Right lung (tissue), 5 donors: ENCODE measurements around the gene TRIOBP. TPM values are rescaled to one million over a fixed set of nuclear protein-coding genes. Genes with fewer than 3 reads are reported as not detected.
A peak's percentile ranks its signal among the peaks of the same experiment; 100 is the strongest.

Source experiments
- DNase-seq, 2 donors: peaks; one replicate each; pipeline ENCODE4 v3.0.0-alpha.2; 2013
- polyA plus RNA-seq, 5 donors: library from polyadenylated mRNA; unstranded; fragments of 120-200 nt; gene quantifications; one replicate each; pipeline versions ENCODE4 v1.2.1 to v1.2.3, GENCODE V29; 2013; ENCODE audit warnings: inconsistent platforms in 1 of 5, low replicate concordance in 1 of 5; ENCODE audit not compliant: insufficient read length in 5 of 5, insufficient read depth in 1 of 5

TRIOBP gene
- polyA plus RNA-seq, 5 donors, result 51.7 to 86.8 (median 63.2) TPM

DNA sequence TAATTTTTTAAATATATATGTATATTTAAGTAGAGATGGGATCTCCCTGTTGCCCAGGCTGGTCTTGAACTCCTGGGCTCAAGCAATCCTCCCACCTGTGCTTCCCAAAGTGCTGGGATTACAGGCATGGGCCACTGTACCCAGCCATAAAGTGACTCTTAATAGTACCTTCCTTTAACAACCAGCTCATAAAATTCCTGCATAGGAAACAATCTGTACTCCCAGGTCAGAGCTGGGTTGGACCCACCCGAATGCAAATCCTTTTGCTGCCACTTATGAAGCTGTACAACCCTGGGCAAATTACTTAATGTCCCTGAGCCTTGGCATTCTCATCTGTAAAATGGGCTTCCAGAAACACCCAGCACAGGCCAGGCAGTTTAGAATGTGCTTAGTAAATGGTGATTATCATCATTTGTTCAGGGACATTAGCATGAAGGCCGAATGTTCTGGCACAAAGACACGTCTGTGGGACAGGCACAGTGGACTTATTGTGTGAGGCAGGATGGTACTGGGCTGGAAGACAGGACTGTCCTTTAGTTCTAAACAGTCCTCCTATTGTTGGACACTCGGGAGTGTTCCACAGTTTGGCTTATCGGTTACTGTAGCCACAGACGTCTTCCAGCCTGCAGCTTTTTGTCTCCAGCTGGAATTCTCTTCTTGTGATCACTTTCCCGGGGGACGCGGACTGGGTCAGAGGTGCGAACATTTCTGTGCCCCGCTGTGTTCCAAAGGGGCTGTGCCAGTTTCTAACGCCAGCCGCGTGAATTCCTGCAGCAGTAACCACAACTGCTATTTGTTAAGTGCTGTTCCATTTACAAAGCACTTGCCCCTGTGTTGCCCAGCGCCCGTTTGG, 32.4 kb upstream of the TRIOBP start:
- DNase-seq, result no peak

GRCh38 chr22:37665487-37665886, 31.4 kb upstream of the TRIOBP start:
- no peak for DNase-seq

- DNase-seq, result no peak
Observed at GRCh38 chr22:37669586-37669985, 27.3 kb upstream of the TRIOBP start.

DNA sequence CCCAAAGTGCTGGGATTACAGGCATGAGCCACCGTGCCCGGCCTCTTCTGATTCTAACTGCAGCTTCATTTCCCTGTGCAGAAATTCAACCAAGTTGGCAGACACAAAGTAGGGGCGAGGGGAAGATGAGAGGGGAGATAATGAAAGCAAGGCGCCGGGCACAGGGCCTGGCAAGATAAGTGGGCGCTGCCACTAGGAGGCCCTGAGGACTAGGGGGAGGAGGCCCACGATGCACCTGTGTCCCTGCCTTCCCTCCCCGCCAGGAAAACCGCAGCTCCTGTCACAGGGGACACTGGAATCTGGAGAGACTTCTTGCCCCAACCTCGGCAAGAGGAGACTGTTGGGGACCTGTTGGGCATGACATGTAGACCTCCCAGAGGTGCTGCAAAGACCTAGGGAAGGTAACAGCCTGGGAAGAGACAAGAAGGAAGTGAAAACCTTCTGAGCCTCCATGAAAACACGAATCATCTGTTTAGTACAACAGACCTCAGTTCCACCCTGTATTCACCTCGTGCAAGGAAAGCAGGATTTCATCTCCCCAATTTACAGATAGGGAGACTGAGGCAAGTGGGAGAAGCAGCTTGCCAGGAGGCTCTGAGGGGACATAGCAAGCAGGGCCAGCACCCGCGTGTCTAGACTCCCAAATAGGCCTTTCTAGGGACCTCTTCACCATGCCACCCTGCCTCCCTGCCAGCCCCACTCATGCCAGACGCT, 24.5 kb upstream of the TRIOBP start:
- DNase-seq, result no peak

- DNase-seq, result no peak
Observed at GRCh38 chr22:37672920-37673455, 23.9 kb upstream of the TRIOBP start.

DNA sequence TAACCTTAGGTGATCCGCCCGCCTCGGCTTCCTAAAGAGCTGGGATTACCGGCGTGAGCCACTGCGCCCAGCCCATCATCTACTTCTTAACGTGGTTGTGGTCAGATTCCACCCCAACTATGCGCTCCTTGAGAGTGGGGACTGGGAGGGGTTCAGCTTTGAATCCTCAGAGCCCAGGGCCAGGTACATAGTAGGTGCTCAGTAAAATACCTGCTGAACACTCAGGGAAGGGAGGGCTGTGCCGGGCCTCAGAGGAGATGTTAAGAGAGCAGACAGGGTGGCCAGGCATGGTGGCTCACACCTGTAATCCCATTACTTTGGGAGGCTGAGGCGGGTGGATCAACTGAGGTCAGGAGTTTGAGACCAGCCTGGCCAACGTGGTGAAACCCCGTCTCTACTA, 22.6 kb upstream of the TRIOBP start:
- no peak for DNase-seq

- peak; percentile 96 for DNase-seq
Observed at GRCh38 chr22:37674951-37675929, 21.6 kb upstream of the TRIOBP start, which contains the start of gene LGALS1. Gene LGALS1 (plus strand): TSS chr22:37675636. CDS start chr22:37675703, 67 bp downstream.

DNA sequence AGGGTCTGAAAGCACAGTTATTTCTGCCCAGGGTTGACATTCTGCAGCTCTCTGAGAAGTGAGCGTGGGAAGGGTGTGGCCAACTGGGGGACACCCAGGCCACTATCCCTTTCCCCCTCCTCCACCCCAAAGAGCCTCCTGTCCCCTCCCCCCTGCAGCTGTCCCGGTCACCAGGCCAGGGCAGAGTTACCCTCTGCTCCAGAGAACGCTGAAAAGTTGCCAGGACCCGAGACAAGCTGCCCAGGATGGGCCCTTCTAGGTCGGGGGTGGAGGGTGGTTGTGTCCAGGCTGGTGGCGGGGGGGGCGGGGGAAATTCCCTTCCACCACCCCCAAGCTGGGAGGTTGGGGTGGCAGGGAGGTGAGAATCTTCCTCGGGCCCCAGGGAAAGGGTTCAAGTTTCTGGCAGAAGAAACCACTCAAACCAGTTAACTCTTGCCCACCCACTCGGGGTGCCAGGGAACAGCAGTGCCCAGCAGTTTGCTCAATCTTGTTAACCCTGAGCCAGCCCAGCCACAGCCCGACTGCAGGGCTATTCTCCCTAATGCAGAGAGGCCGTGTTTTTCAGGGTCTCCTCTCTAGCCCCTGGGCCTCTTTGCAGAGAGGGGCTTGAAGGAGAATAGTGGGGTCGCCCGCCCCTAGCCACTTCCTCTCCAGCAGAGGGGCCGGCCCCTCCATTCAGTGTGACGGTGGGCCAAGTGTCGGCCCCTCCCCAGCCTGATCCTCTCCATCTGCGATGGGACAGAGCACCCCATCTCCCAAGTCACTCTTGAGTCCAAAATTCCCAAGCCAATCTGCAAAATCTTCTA, 20.7 kb upstream of the TRIOBP start:
- DNase-seq, result no peak

DNA sequence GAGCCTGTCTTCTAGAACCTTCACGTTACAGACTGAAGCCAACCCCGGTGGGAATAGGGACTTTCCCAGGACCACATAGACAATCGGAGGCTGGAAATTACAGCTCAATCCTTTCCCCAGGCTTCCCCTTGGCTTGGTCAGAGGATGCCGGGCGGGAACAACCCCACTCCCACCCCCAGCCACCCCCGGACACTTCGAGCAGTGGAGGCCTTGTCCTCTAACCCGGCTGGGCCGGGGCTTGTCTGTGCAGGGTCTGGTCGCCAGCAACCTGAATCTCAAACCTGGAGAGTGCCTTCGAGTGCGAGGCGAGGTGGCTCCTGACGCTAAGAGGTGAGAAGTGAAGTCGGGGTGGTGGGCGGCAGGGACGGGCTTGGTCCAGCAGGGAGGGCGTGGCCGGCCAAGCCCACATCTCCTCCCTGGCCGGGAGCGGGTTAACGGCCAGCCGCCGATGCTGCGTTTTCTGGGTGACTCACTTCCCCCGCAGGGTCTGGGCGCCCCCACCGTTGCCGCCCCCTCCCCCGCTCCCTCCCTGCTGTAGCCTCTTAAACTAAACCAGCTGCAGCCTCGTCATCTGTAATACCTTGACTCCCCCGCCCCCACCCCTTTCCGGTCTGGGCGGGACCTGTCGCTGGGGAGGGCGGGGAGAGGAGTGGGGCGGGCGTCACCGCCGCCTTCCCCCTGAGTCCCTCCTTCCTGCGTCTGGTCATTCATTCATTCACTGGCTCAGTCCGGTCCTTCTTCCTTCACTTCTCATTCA, 19.9 kb upstream of the TRIOBP start:
- DNase-seq, result peak; percentile 74 to 80

- DNase-seq, result no peak
Observed at GRCh38 chr22:37677493-37677974, 19.3 kb upstream of the TRIOBP start.

GRCh38 chr22:37678372-37678771, 18.5 kb upstream of the TRIOBP start:
- no peak for DNase-seq

DNA sequence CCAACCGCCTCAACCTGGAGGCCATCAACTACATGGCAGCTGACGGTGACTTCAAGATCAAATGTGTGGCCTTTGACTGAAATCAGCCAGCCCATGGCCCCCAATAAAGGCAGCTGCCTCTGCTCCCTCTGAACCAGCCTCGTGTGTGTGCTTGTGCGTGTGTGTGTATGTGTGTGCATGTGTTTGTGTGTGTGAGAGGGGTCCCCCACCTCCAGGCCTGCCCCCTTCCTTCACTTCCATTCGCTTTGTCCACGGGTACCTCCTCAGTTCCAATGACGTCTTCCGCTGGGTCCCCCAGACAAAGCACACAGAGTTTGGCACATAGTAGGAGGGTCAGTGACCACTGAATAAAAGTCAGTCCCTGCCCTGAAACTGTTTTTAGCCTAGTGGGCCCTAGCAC, 17.2 kb upstream of the TRIOBP start:
- no peak for DNase-seq

DNA sequence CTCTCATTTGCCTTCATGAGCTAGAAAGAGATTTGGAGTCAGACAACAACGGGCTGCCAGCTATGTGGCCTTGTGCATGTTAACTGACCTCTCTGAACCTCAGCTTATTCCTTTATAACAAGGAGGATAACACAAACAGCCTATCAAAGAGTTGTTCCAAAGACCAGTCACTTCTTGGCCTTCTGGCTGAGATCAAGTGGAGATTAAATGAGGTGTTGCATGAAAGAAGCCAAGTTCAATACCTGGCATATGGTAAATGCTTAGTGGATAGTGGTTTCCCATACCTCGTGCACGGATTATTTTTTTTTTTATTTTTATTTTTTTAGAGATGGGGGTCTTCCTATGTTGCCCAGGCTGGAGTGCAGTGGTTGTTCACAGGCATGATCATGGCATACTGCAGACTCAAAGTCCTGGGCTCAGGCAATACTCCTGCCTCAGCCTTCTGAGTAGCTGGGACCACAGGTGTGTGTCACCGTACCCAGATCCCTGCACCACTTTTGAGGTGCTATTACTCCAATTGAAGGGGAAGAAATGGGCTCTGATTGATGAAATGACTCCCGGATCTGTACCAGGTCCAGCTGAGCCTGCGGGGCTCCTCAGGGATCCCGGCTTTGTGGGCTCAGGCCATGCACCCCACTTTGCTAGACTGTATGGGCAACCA, 16.5 kb upstream of the TRIOBP start:
- DNase-seq, result no peak

DNA sequence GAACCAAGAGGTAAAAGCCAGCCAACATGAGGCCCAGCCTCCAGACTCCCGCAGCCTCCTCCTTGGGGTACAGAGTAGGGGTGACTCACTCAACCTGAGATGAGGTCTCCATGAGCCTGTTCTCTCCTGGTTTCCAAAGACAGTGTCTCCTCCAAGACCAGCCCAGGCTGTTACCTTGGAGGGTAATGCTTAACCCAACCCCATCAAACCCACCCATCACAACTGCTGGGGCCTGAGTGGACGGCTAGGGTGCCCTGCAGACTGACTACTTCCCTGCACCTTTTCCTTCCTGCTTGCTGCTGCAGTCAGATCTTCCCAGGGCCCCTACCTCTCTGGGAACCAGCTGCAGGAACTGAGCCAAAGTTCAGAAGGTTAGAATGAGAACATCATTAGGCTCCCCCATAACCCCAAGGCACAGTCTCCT, 15.8 kb upstream of the TRIOBP start:
- no peak for DNase-seq

DNA sequence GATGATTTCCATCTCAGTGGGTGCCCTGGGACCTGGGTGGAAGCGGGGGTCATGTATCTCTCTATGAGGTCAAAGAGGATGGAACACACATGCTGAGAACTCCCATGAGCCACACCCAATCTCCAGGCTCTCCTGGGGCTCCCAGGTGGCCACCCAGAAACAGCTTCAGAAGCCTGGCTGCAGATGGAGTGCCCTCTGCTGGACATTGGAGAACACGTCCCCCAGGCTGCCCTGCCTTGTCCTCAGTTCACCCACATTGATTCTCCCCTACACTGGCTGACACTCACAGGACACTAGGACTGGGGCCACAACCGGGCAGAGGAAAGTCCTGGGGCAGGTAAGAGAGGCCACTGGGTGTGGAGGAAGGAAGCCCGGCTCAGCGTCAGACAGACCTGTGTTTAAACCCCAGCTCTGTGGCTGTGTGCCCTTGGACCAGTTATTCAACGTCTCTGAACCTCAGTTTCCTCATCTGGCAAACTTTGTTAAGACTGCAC, 15.2 kb upstream of the TRIOBP start:
- DNase-seq, result peak; percentile 28 to 53

- no peak for DNase-seq
Observed at GRCh38 chr22:37684803-37685615, 11.8 kb upstream of the TRIOBP start.

GRCh38 chr22:37686002-37686982, 10.6 kb upstream of the TRIOBP start, which contains the start of gene NOL12:
Gene NOL12 (plus strand): TSS chr22:37686343. CDS start chr22:37686393, 50 bp downstream.
- peak; percentile 89 to 91 for DNase-seq
